Measurements from ENCODE around the gene ARHGAP5. TPM values are rescaled to one million over a fixed set of nuclear protein-coding genes. Genes with fewer than 3 reads are reported as not detected.

ARHGAP5 gene
- total and polyA plus RNA-seq, 9 donors = 20.6 to 206 (median 139) TPM

DNA sequence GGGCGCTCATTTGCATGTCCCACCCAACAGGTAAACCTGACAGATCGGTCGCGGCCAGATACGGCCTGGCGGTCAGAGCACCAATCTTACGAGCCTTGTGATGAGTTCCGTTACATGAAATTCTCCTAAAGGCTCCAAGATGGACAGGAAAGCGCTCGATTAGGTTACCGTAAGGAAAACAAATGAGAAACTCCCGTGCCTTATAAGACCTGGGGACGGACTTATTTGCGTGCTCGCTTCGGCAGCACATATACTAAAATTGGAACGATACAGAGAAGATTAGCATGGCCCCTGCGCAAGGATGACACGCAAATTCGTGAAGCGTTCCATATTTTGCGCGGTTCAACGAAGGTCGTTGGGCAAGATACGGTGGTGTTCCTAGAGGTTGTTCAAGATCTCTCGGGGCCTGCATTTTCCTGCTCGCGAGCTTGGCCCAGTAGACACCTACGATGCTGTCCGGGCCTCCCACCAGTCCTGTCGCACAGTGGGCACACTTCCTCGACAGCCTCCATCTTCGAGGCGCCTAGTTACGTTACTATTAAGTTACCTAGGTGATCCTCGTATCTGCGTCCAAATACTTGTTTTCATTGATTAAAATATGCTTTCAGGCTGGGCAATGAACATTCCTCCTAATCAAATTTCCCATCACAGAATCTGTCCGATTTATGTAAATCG lies 124.8 kb downstream of the ARHGAP5 start, which contains the start of gene RNU6-7:
TSS of gene RNU6-7 (plus strand) at position 230 of the 675 bp plus-strand sequence.
- H3K36me3 ChIP-seq = no peaks in the 10 kb centered on the region
- intact Hi-C loops (cut with DNase I) = loop anchor here in 3 of 4 donors (2.0 to 10.0 kb wide), 4 partner anchors 53 to 237 kb away; partner anchors contain the start of gene ARHGAP5 (in 3 of the 3)
- peak; percentile 58 to 77 (median 68) for DNase-seq

DNA sequence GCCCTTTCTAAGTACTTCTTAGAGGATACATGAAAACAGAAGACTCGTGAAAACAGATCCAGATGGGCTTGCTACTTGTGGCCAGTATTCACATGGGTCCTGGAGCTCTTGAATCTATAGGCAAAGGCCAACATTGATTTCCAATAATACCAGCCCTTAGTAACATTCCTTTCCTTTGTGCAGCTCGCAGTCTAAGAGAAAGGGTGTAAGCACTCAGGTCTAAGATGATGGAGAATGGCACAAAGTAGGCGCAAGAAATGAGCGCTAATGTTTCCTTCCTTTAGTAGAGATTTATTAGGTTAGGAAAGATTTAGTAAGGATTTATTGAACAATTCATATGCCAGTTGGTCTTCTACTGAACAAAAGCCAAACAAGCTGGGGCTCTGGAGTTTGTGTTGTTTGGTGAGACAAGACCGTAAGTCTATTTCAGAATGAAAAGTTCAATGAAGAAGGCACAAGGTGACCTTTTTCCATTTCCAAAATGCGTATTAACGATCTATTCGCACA lies 125.4 kb downstream of the ARHGAP5 start:
- Histone ChIP-seq H3K27me3 (no peaks in the 10 kb centered on the region), H3K36me3 (no peaks in the 10 kb centered on the region), H3K27ac (peak overlapping the region; percentile 85 to 90), H3K4me3 (peak overlapping the region; percentile 56), H3K4me1 (ENCODE audit: insufficient read depth) (no peaks in the 10 kb centered on the region), H3K9me3 (no peaks in the 10 kb centered on the region)
- peak in 2 of 5 donors; percentile 10 to 17 for DNase-seq
- intact Hi-C loops (cut with DNase I) = loop anchor here in 3 of 4 donors (2.0 to 10.0 kb wide), 4 partner anchors 52 to 238 kb away; partner anchors contain the start of gene ARHGAP5 (in 3 of the 3)
- TF ChIP-seq, protein P1, sequence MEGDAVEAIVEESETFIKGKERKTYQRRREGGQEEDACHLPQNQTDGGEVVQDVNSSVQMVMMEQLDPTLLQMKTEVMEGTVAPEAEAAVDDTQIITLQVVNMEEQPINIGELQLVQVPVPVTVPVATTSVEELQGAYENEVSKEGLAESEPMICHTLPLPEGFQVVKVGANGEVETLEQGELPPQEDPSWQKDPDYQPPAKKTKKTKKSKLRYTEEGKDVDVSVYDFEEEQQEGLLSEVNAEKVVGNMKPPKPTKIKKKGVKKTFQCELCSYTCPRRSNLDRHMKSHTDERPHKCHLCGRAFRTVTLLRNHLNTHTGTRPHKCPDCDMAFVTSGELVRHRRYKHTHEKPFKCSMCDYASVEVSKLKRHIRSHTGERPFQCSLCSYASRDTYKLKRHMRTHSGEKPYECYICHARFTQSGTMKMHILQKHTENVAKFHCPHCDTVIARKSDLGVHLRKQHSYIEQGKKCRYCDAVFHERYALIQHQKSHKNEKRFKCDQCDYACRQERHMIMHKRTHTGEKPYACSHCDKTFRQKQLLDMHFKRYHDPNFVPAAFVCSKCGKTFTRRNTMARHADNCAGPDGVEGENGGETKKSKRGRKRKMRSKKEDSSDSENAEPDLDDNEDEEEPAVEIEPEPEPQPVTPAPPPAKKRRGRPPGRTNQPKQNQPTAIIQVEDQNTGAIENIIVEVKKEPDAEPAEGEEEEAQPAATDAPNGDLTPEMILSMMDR (IDR thresholded peaks at IDR 0.05) = no peak
- TF ChIP-seq POLR2A (IDR thresholded peaks at IDR 0.05) = no peak
- TF ChIP-seq EP300 (IDR thresholded peaks at IDR 0.05) = no peak
- WGBS, 3 donors = 1 to 2% (median 2%) methylated on average over 8 of the region's 8 CpGs

More for the DNA sequence above, 124.8 kb downstream of the ARHGAP5 start, which contains the start of gene RNU6-7:
- Histone ChIP-seq H3K4me1 (ENCODE audit: insufficient read depth) (no peaks in the 10 kb centered on the region), H3K4me3 (peak within 1 kb of the TSS; percentile 56), H3K27me3 (no peaks in the 10 kb centered on the region), H3K27ac (peak within 1 kb of the TSS; percentile 85 to 90), H3K9me3 (no peaks in the 10 kb centered on the region)
- 0 to 1% (median 1%) methylated on average over 40 of the region's 40 CpGs for WGBS, 3 donors
- TF ChIP-seq, protein P1 (IDR thresholded peaks at IDR 0.05) = no peak
- TF ChIP-seq EP300 (IDR thresholded peaks at IDR 0.05) = no peak
- TF ChIP-seq POLR2A (IDR thresholded peaks at IDR 0.05) = peak; percentile 31

DNA sequence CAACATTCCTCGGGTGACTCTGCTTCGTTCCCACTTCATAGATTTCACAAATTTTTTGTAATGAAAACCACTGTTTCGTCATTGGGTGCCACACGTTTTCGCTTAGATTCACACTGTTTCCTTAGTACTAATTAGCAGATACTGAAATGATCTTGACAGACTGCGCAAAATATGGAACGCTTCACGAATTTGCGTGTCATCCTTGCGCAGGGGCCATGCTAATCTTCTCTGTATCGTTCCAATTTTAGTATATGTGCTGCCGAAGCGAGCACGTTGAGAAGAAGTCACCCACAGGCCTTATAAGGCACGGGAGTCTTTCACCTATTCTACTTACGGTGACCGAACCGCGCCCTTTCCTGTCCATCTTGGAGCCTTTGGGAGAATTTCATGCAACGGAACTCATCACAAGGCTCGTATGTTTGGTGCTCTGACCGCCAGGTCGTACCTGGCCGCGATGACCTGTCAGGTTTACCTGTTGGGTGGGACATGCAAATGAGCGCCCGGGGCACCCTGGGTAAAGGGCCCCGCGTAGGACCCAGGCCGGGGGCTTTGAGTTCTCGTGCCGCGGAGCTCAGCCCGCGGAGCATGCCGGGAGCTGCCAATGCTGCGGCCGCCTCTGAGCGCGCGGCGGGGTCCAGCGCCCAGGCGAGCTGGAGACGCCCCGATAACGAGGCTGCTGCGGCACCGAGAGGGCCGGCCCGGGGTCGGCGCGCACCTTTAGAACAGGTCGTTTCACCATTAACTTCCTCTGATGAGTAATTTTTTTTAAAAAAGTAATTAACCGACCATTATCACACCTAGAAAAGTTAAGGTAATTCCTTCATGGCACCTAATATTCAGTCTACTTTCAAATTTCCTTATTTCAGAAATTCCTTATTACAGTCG lies 126.1 kb downstream of the ARHGAP5 start, which contains the start of gene RNU6-8:
TSS of gene RNU6-8 (minus strand) at position 272 of the 885 bp plus-strand sequence.
- Histone ChIP-seq H3K36me3 (no peaks in the 10 kb centered on the region), H3K27ac (peak within 1 kb of the TSS; percentile 85 to 90), H3K4me1 (ENCODE audit: insufficient read depth) (no peaks in the 10 kb centered on the region), H3K9me3 (no peaks in the 10 kb centered on the region), H3K4me3 (peak within 1 kb of the TSS; percentile 56), H3K27me3 (no peaks in the 10 kb centered on the region)
- WGBS, 3 donors = 0 to 1% (median 1%) methylated on average over 51 to 57 of the region's 57 CpGs
- TF ChIP-seq POLR2A (IDR thresholded peaks at IDR 0.05) = peak; percentile 36
- TF ChIP-seq, protein P1 (IDR thresholded peaks at IDR 0.05) = no peak
- peak; percentile 93 to 95 (median 94) for DNase-seq
- intact Hi-C loops (cut with DNase I) = loop anchor here in 3 of 4 donors (2.0 to 10.0 kb wide), 4 partner anchors 52 to 238 kb away; partner anchors contain the start of gene ARHGAP5 (in 3 of the 3)

DNA sequence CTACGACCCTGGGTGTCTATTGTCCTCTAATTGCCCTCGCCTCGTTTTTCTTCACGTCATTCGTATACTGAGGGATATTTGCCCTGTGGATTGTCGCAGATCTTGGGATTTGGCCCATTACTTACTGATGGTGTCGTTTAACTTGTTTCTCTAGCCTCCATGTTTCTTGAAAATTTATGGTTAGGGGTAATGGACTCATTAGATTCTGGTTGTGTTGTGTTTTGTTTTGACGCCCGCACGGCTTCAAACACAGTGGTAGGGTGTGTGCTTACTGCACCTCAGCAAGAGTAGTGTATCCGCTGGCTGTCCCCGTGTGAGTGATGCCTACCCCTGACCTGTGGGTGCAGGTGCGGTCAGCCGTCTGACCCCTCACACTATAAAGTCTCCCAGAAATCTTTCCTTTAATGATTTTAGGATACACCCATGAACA lies 126.8 kb downstream of the ARHGAP5 start:
- H3K9me3 ChIP-seq = no peaks in the 10 kb centered on the region
- H3K27ac ChIP-seq = peak overlapping the region in 1 of 2 donors; percentile 85
- TF ChIP-seq, protein P1 (IDR thresholded peaks at IDR 0.05) = no peak
- no peak for TF ChIP-seq POLR2A (IDR thresholded peaks at IDR 0.05)
- TF ChIP-seq EP300 (IDR thresholded peaks at IDR 0.05) = no peak
- no peaks in the 10 kb centered on the region for H3K4me1 ChIP-seq (ENCODE audit: insufficient read depth)
- peak; percentile 22 to 48 (median 37) for DNase-seq
- peak overlapping the region; percentile 56 for H3K4me3 ChIP-seq
- 1 to 3% (median 2%) methylated on average over 14 of the region's 14 CpGs for WGBS, 3 donors
- H3K36me3 ChIP-seq = no peaks in the 10 kb centered on the region
- no peaks in the 10 kb centered on the region for H3K27me3 ChIP-seq
- intact Hi-C loops (cut with DNase I) = loop anchor here in 3 of 4 donors (2.0 to 10.0 kb wide), 4 partner anchors 51 to 239 kb away; partner anchors contain the start of gene ARHGAP5 (in 3 of the 3)

All from ovary (tissue), 9 donors.